ENCODE results near the gene OCSTAMP.

OCSTAMP gene

DNA sequence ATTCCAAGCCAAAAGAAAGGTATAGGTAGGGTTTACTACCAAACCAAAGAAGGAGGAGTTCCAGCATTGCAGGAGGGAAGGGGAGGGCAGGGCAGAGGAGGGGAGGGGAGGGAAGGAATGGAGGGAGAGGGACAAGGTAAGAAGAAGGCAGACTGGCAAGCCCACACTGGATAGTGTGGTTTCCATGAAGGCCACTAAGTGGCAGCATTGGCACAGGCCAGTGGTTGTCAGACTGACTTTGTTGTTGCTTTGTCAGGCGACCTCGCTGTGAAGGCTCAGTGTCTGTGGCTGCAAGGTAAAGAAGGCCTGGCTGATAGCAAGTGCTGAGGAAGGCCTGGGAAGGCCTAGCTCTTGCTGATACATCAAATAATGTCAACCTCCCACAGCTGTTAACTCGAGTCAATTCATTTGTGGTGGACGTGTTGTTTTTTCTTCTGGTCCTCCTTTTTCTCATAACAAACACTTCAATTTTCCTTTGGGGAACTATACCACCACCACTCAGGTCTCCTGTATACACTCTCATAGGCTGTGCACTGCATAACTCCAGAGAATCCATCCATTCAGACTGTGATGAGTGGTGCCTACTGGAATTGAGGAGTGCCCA lies 29.4 kb downstream of the OCSTAMP start:
- DNase-seq (ENCODE audit: low read depth): peak; percentile 74
- no peak overlapping the region for H3K4me3 ChIP-seq (ENCODE audit: low read length)

DNA sequence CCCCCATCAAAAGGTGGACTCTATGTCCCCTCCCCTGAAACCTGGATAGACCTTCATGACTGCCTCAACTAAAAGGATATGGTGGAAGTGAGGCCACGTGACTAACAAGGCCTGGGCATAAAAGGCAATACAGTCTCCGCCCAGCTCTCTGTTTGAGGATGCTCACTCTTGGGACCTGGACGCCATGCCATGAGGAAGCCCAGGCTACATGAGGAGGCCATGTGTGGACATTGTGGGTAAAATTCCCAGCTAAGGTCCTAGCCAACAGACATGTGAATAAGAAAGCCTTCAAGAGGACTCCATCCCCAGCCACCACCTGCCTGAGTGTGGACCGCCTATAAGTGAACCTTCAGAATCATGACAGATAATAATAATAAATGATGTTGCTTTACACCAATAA lies 29.9 kb downstream of the OCSTAMP start:
- no peak overlapping the region for H3K4me3 ChIP-seq (ENCODE audit: low read length)
- TF ChIP-seq, protein P1, sequence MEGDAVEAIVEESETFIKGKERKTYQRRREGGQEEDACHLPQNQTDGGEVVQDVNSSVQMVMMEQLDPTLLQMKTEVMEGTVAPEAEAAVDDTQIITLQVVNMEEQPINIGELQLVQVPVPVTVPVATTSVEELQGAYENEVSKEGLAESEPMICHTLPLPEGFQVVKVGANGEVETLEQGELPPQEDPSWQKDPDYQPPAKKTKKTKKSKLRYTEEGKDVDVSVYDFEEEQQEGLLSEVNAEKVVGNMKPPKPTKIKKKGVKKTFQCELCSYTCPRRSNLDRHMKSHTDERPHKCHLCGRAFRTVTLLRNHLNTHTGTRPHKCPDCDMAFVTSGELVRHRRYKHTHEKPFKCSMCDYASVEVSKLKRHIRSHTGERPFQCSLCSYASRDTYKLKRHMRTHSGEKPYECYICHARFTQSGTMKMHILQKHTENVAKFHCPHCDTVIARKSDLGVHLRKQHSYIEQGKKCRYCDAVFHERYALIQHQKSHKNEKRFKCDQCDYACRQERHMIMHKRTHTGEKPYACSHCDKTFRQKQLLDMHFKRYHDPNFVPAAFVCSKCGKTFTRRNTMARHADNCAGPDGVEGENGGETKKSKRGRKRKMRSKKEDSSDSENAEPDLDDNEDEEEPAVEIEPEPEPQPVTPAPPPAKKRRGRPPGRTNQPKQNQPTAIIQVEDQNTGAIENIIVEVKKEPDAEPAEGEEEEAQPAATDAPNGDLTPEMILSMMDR (IDR thresholded peaks at IDR 0.05; ENCODE audit: insufficient read depth, low read depth, low read length, missing control alignments): no peak
- DNase-seq (ENCODE audit: low read depth): no peak

More for the DNA sequence above, 29.4 kb downstream of the OCSTAMP start:
- TF ChIP-seq, protein P1 (IDR thresholded peaks at IDR 0.05; ENCODE audit: insufficient read depth, low read depth, low read length, missing control alignments): peak; percentile 81

GRCh38 chr20:46519471-46520068 lies 30.9 kb downstream of the OCSTAMP start:
- no peak overlapping the region for H3K4me3 ChIP-seq (ENCODE audit: low read length)
- TF ChIP-seq, protein P1 (IDR thresholded peaks at IDR 0.05; ENCODE audit: insufficient read depth, low read depth, low read length, missing control alignments): no peak
- no peak for DNase-seq (ENCODE audit: low read depth)

DNA sequence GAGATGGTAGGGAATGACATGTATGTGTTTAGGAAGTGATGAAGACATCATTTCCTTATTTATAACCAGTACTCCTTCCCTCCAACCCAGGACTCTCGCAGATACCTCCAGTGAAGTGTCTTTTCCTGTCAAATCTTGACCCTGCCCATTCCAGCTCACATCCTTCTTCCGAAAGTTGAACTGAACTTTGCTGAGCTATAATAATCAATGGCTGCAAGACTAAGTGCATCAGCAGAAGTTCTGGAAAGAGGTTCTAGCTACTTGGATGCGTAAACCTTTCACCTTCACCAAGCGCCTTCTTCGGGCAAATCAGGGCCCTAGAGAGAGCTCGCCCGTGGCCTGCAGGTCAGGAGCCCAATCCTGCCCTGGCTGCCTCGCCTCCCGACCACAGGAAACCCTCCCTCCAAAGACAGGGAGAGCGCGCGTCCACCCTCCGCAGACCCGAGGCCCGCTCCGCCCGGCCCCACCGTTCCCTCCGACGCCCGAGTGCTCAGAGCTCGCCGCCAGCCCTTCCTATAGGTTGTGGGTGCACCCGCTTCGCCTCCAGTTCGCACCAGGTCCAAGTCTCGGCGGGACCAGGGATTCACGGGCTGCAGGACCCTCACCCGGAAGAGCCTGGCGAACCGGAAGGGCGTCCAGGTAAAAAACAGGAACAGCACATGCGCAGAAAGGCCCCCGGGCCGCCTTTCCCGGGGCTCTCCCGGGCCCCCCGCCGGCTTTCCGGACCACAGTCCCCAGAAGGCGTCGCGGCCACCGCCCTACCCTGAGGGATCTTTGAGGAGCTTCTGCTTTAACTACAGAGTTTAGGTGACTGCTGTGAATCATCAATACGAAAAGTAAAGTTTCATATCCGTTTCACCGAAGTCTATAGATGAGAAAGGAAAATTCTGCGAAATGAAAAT lies 37.3 kb downstream of the OCSTAMP start, which contains the start of gene ZNF334:
ZNF334 (minus strand) TSS at position 617 of the 902 bp plus-strand sequence. CDS start 1,457 bp downstream, outside the sequence.
- DNase-seq (ENCODE audit: low read depth): peak; percentile 60
- TF ChIP-seq, protein P1 (IDR thresholded peaks at IDR 0.05; ENCODE audit: insufficient read depth, low read depth, low read length, missing control alignments): no peak
- H3K4me3 ChIP-seq (ENCODE audit: low read length): peak within 1 kb of the TSS; percentile 66

- TF ChIP-seq, protein P1 (IDR thresholded peaks at IDR 0.05; ENCODE audit: insufficient read depth, low read depth, low read length, missing control alignments): no peak
These were observed 40.9 kb downstream of the OCSTAMP start for GRCh38 chr20:46509523-46509922.

DNA sequence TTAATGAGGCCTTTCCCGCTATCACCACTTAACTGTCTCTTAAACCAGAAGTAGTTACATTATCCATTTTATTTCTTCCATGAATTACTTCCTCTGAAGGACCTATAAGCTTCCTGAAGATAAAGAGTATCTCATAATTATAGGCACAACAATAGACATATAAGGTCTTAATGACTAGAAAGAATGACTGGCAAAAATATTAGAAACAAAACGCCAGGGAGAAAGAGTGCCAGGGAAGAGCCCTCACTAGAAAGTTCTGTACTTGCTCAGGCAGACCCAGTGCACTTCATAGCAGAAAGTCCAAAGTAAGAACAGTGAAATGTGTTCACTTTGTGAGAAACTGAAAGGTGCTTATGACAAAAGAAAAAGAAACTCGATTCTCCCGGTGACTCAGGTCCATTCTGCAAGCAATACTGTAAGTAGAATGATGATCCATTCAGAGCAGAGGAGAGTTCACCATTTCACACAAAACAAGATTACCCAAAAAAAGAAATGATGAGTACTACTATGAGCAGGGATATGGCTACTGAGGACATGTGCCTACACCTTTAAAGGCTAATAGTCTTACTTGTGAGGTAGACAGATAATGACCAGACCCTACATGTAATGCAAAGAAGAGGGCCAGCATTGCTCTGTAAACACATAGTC lies 42.6 kb downstream of the OCSTAMP start:
- DNase-seq (ENCODE audit: low read depth): no peak
- no peak overlapping the region for H3K4me3 ChIP-seq (ENCODE audit: low read length)
- TF ChIP-seq, protein P1 (IDR thresholded peaks at IDR 0.05; ENCODE audit: insufficient read depth, low read depth, low read length, missing control alignments): no peak

More at GRCh38 chr20:46509523-46509922, 40.9 kb downstream of the OCSTAMP start:
- DNase-seq (ENCODE audit: low read depth): no peak
- no peak overlapping the region for H3K4me3 ChIP-seq (ENCODE audit: low read length)
